HL-60 (cell line): ENCODE data around the gene TCTN3.

Experiments used
- CTCF ChIP-seq: IDR thresholded peaks from one replicate; pipeline ENCODE4 v1.5.1; 2011; ENCODE audit warnings: low read length, control low read depth, inconsistent platforms; ENCODE audit not compliant: insufficient read depth
- POLR2AphosphoS5 ChIP-seq: IDR thresholded peaks from 2 replicates; pipeline ENCODE4 v1.6.1; 2012; ENCODE audit warnings: low read depth
- REST ChIP-seq: IDR thresholded peaks from 2 replicates; pipeline ENCODE4 v1.6.1; 2012; ENCODE audit warnings: low read depth; ENCODE audit not compliant: insufficient replicate concordance
- SPI1 ChIP-seq: IDR thresholded peaks from 2 replicates; pipeline ENCODE4 v1.6.1; 2012; ENCODE audit warnings: low read depth, mild to moderate bottlenecking, borderline replicate concordance

GRCh38 chr10:95655571-95656290 lies 38.0 kb downstream of the TCTN3 start:
- TF ChIP-seq CTCF (no peak), REST (no peak), POLR2AphosphoS5 (no peak), SPI1 (no peak)
